Right lung (tissue), 5 donors: ENCODE data around the gene FAM162B. TPM values are rescaled to one million over a fixed set of nuclear protein-coding genes. Genes with fewer than 3 reads are reported as not detected.
"Not testable (repeated sequence)": the region's sequence is repeated elsewhere in the genome, so short reads cannot be mapped to it uniquely, and the experiment has no call there.

Experiments used
- DNase-seq, 2 donors: peaks; one replicate each; pipeline ENCODE4 v3.0.0-alpha.2; 2013
- polyA plus RNA-seq, 5 donors: library from polyadenylated mRNA; unstranded; fragments of 120-200 nt; gene quantifications; one replicate each; pipeline versions ENCODE4 v1.2.1 to v1.2.3, GENCODE V29; 2013; ENCODE audit warnings: inconsistent platforms in 1 of 5, low replicate concordance in 1 of 5; ENCODE audit not compliant: insufficient read length in 5 of 5, insufficient read depth in 1 of 5

The FAM162B gene
- polyA plus RNA-seq, 5 donors = 62.2 to 106 (median 71.8) TPM

GRCh38 chr6:116740486-116740885 is 25.0 kb downstream of the FAM162B start:
- DNase-seq = not testable (repeated sequence)

GRCh38 chr6:116737004-116737403 is 28.5 kb downstream of the FAM162B start:
- no peak for DNase-seq

- no peak for DNase-seq
Observed at GRCh38 chr6:116730513-116730912, 35.0 kb downstream of the FAM162B start.

- DNase-seq = no peak
Observed at GRCh38 chr6:116726947-116727346, 38.6 kb downstream of the FAM162B start.

- no peak for DNase-seq
Observed at GRCh38 chr6:116714761-116715160, 50.8 kb downstream of the FAM162B start.

GRCh38 chr6:116714296-116714695 is 51.2 kb downstream of the FAM162B start:
- no peak for DNase-seq

- DNase-seq = no peak
Observed at GRCh38 chr6:116705917-116706316, 59.6 kb downstream of the FAM162B start.

GRCh38 chr6:116703888-116704287 is 61.6 kb downstream of the FAM162B start:
- not testable (repeated sequence) for DNase-seq

Other genes starting within 250 kb of the FAM162B start
- under 1 TPM; 0.31 to 0.95 (median 0.48) TPM for gene TRAPPC3L, start 220.0 kb downstream of the FAM162B start, polyA plus RNA-seq
- gene CALHM4, start 212.0 kb downstream of the FAM162B start, polyA plus RNA-seq = under 1 TPM in 1 of 5 donors, not detected in 4; 0.13 TPM
- 100 to 1,000 TPM in 2 of 5 donors, 10 to 100 TPM in 3; 73.3 to 104 (median 80.1) TPM for gene RWDD1, start 194.2 kb downstream of the FAM162B start, polyA plus RNA-seq
- gene RSPH4A, start 149.2 kb downstream of the FAM162B start, polyA plus RNA-seq = 10 to 100 TPM in 2 of 5 donors, 1 to 10 TPM in 3; 7.5 to 11.4 (median 9.2) TPM
- gene ZUP1, start 97.0 kb downstream of the FAM162B start, polyA plus RNA-seq = 10 to 100 TPM; 13.0 to 18.1 (median 16.7) TPM
- 10 to 100 TPM; 16.2 to 32.8 (median 30.4) TPM for gene KPNA5, start 84.5 kb downstream of the FAM162B start, polyA plus RNA-seq
- gene GPRC6A, start 63.4 kb upstream of the FAM162B start, polyA plus RNA-seq = under 1 TPM; 0.09 to 0.31 (median 0.15) TPM
- 1 to 10 TPM; 1.0 to 2.9 (median 2.3) TPM for gene RFX6, start 111.5 kb upstream of the FAM162B start, polyA plus RNA-seq